Measurements from ENCODE around the gene GGACT. TPM values are rescaled to one million over a fixed set of nuclear protein-coding genes. Genes with fewer than 3 reads are reported as not detected.

GGACT gene
- total and polyA plus RNA-seq, 2 experiments from 2014 or later: 0.24 to 1.0 TPM

- no peak overlapping the region for H3K4me2 ChIP-seq
- H3K9me2 ChIP-seq (ENCODE audit: insufficient read depth): no peaks in the 10 kb centered on the region
- TF ChIP-seq REST (IDR thresholded peaks at IDR 0.05; ENCODE audit: unreplicated experiment) (no peak), JUNB (IDR thresholded peaks at IDR 0.05; ENCODE audit: unreplicated experiment) (no peak), STAT1 (IDR thresholded peaks at IDR 0.05; ENCODE audit: unreplicated experiment) (no peak), CREB1 (CRISPR knock-in tag; IDR thresholded peaks at IDR 0.05; ENCODE audit: low read depth) (no peak), ZNF331 (CRISPR knock-in tag; IDR thresholded peaks at IDR 0.05; ENCODE audit: low read depth) (no peak), POLR2AphosphoS5 (IDR thresholded peaks at IDR 0.05; ENCODE audit: low read depth) (no peak), EZH2phosphoT487 (IDR thresholded peaks at IDR 0.05; ENCODE audit: unreplicated experiment) (no peak), EZH2 (IDR thresholded peaks at IDR 0.05; ENCODE audit: low read depth, unreplicated experiment) (no peak), ZNF114 (CRISPR knock-in tag; IDR thresholded peaks at IDR 0.05) (no peak), NANOG (IDR thresholded peaks at IDR 0.05; ENCODE audit: borderline replicate concordance) (no peak)
- TF ChIP-seq, protein P1, sequence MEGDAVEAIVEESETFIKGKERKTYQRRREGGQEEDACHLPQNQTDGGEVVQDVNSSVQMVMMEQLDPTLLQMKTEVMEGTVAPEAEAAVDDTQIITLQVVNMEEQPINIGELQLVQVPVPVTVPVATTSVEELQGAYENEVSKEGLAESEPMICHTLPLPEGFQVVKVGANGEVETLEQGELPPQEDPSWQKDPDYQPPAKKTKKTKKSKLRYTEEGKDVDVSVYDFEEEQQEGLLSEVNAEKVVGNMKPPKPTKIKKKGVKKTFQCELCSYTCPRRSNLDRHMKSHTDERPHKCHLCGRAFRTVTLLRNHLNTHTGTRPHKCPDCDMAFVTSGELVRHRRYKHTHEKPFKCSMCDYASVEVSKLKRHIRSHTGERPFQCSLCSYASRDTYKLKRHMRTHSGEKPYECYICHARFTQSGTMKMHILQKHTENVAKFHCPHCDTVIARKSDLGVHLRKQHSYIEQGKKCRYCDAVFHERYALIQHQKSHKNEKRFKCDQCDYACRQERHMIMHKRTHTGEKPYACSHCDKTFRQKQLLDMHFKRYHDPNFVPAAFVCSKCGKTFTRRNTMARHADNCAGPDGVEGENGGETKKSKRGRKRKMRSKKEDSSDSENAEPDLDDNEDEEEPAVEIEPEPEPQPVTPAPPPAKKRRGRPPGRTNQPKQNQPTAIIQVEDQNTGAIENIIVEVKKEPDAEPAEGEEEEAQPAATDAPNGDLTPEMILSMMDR (conservative IDR thresholded peaks at IDR 0.05; ENCODE audit: low read depth in 2 of 2): no peak
- TF ChIP-seq, protein P2, sequence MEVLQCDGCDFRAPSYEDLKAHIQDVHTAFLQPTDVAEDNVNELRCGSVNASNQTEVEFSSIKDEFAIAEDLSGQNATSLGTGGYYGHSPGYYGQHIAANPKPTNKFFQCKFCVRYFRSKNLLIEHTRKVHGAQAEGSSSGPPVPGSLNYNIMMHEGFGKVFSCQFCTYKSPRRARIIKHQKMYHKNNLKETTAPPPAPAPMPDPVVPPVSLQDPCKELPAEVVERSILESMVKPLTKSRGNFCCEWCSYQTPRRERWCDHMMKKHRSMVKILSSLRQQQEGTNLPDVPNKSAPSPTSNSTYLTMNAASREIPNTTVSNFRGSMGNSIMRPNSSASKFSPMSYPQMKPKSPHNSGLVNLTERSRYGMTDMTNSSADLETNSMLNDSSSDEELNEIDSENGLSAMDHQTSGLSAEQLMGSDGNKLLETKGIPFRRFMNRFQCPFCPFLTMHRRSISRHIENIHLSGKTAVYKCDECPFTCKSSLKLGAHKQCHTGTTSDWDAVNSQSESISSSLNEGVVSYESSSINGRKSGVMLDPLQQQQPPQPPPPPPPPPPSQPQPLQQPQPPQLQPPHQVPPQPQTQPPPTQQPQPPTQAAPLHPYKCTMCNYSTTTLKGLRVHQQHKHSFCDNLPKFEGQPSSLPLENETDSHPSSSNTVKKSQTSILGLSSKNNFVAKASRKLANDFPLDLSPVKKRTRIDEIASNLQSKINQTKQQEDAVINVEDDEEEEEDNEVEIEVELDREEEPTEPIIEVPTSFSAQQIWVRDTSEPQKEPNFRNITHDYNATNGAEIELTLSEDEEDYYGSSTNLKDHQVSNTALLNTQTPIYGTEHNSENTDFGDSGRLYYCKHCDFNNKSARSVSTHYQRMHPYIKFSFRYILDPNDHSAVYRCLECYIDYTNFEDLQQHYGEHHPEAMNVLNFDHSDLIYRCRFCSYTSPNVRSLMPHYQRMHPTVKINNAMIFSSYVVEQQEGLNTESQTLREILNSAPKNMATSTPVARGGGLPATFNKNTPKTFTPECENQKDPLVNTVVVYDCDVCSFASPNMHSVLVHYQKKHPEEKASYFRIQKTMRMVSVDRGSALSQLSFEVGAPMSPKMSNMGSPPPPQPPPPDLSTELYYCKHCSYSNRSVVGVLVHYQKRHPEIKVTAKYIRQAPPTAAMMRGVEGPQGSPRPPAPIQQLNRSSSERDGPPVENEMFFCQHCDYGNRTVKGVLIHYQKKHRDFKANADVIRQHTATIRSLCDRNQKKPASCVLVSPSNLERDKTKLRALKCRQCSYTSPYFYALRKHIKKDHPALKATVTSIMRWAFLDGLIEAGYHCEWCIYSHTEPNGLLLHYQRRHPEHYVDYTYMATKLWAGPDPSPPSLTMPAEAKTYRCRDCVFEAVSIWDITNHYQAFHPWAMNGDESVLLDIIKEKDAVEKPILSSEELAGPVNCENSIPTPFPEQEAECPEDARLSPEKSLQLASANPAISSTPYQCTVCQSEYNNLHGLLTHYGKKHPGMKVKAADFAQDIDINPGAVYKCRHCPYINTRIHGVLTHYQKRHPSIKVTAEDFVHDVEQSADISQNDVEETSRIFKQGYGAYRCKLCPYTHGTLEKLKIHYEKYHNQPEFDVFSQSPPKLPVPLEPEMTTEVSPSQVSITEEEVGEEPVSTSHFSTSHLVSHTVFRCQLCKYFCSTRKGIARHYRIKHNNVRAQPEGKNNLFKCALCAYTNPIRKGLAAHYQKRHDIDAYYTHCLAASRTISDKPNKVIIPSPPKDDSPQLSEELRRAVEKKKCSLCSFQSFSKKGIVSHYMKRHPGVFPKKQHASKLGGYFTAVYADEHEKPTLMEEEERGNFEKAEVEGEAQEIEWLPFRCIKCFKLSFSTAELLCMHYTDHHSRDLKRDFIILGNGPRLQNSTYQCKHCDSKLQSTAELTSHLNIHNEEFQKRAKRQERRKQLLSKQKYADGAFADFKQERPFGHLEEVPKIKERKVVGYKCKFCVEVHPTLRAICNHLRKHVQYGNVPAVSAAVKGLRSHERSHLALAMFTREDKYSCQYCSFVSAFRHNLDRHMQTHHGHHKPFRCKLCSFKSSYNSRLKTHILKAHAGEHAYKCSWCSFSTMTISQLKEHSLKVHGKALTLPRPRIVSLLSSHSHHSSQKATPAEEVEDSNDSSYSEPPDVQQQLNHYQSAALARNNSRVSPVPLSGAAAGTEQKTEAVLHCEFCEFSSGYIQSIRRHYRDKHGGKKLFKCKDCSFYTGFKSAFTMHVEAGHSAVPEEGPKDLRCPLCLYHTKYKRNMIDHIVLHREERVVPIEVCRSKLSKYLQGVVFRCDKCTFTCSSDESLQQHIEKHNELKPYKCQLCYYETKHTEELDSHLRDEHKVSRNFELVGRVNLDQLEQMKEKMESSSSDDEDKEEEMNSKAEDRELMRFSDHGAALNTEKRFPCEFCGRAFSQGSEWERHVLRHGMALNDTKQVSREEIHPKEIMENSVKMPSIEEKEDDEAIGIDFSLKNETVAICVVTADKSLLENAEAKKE (CRISPR knock-in tag; IDR thresholded peaks at IDR 0.05): no peak
- TF ChIP-seq, protein P3, sequence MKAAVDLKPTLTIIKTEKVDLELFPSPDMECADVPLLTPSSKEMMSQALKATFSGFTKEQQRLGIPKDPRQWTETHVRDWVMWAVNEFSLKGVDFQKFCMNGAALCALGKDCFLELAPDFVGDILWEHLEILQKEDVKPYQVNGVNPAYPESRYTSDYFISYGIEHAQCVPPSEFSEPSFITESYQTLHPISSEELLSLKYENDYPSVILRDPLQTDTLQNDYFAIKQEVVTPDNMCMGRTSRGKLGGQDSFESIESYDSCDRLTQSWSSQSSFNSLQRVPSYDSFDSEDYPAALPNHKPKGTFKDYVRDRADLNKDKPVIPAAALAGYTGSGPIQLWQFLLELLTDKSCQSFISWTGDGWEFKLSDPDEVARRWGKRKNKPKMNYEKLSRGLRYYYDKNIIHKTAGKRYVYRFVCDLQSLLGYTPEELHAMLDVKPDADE (IDR thresholded peaks at IDR 0.05): no peak
- H3F3A ChIP-seq (replicated peaks; ENCODE audit: low read depth): peaks cover 4% of the 10 kb centered on the region; the same call in 1 of the 2 replicates
- no peaks in the 10 kb centered on the region for H4K20me1 ChIP-seq (replicated peaks; ENCODE audit: insufficient read depth)
- H3K79me2 ChIP-seq (replicated peaks; ENCODE audit: insufficient read depth): no peaks in the 10 kb centered on the region
- peaks cover 28% of the 10 kb centered on the region for H3K4me1 ChIP-seq (ENCODE audit: insufficient read depth)
- ATAC-seq (no peak), DNase-seq (ENCODE audit: low spot score) (no peak)
- Mint-ChIP-seq H3K27ac (no peak overlapping the region), H3K9me3 (no peaks in the 10 kb centered on the region; the same call in 2 of the 3 replicates), H3K4me3 (no peak overlapping the region), H3K27me3 (ENCODE audit: insufficient read depth, low read depth, poor library complexity) (peaks cover 21% of the 10 kb centered on the region), H3K36me3 (ENCODE audit: low read depth) (peaks cover 10% of the 10 kb centered on the region; the same call in 2 of the 3 replicates), H3K4me1 (peaks cover 37% of the 10 kb centered on the region)
- no peaks in the 10 kb centered on the region for H3K27me3 ChIP-seq (ENCODE audit: insufficient read depth)
- H3K27ac ChIP-seq (ENCODE audit: low read depth): no peak overlapping the region
- 0 out of 2 replicates have a peak, but pooled peaks cover 5% of the 10 kb centered on the region for H3K36me3 ChIP-seq (ENCODE audit: insufficient read depth)
- no peak overlapping the region for H2AFZ ChIP-seq
- H3K4me3 ChIP-seq: no peak overlapping the region
Measured at GRCh38 chr13:100528820-100529219, 59.8 kb downstream of the GGACT start.

Measured in GM23338 (cell line).